ENCODE measurements around the gene BACH2. TPM values are rescaled to one million over a fixed set of nuclear protein-coding genes. Genes with fewer than 3 reads are reported as not detected.

Gene BACH2
- total and polyA plus RNA-seq, 5 donors, result 0.61 to 2.8 (median 1.5) TPM

DNA sequence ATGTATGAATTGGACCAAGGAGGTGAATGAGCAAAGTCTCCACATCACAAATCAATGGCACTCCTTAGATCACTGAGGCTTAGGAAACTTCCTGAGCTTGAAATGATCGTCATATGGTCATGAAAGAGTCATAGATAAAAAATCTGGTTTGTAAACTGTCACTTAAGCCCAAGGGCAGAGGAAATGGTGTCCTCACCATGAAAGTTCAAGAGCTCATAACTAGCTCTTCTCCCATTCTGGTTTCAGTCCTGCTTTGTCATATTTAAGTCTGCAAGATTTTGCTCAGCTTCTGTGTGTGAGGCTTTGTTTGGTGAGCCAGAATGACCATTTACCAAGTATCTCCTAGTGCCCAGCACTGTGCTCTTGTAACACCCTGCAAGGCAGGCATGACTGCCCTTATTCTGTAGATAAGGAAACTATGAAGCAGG lies 341.9 kb downstream of the BACH2 start:
- DNase-seq (no peak), ATAC-seq (no peak)
- H3K27ac ChIP-seq (ENCODE audit: low read length), result no peak overlapping the region
- H3K4me3 ChIP-seq (ENCODE audit: low read length), result no peak overlapping the region
- no peaks in the 10 kb centered on the region for H3K9me3 ChIP-seq (ENCODE audit: control insufficient read depth, low read length)
- 79% methylated on average over 1 of the region's 1 CpG for WGBS
- no peaks in the 10 kb centered on the region for H3K27me3 ChIP-seq (ENCODE audit: control insufficient read depth, insufficient read depth)
- H3K4me1 ChIP-seq (ENCODE audit: control insufficient read depth, insufficient read depth, low read length), result no peaks in the 10 kb centered on the region
- intact Hi-C loops (cut with DNase I), result no loop called here

- no peak for ATAC-seq
- DNase-seq, result no peak
- H3K4me3 ChIP-seq (ENCODE audit: low read length), result no peak overlapping the region
- no peak overlapping the region for H3K27ac ChIP-seq (ENCODE audit: low read length)
- WGBS, result 76% methylated on average over 4 of the region's 4 CpGs
- no peaks in the 10 kb centered on the region for H3K9me3 ChIP-seq (ENCODE audit: control insufficient read depth, low read length)
- no peaks in the 10 kb centered on the region for H3K27me3 ChIP-seq (ENCODE audit: control insufficient read depth, insufficient read depth)
- H3K4me1 ChIP-seq (ENCODE audit: control insufficient read depth, insufficient read depth, low read length), result no peaks in the 10 kb centered on the region
- intact Hi-C loops (cut with DNase I), result no loop called here
Observed at GRCh38 chr6:89952686-89953085, 344.0 kb downstream of the BACH2 start.

GRCh38 chr6:89952105-89952671 lies 344.5 kb downstream of the BACH2 start:
- intact Hi-C loops (cut with DNase I), result no loop called here
- Histone ChIP-seq H3K27ac (ENCODE audit: low read length) (no peak overlapping the region), H3K27me3 (ENCODE audit: control insufficient read depth, insufficient read depth) (no peaks in the 10 kb centered on the region), H3K4me1 (ENCODE audit: control insufficient read depth, insufficient read depth, low read length) (no peaks in the 10 kb centered on the region), H3K4me3 (ENCODE audit: low read length) (no peak overlapping the region), H3K9me3 (ENCODE audit: control insufficient read depth, low read length) (no peaks in the 10 kb centered on the region)
- ATAC-seq (no peak), DNase-seq (no peak)
- WGBS, result 50% methylated on average over 6 of the region's 6 CpGs

GRCh38 chr6:89951574-89952104 lies 345.0 kb downstream of the BACH2 start:
- intact Hi-C loops (cut with DNase I), result no loop called here
- Histone ChIP-seq H3K4me3 (ENCODE audit: low read length) (no peak overlapping the region), H3K9me3 (ENCODE audit: control insufficient read depth, low read length) (no peaks in the 10 kb centered on the region), H3K27me3 (ENCODE audit: control insufficient read depth, insufficient read depth) (no peaks in the 10 kb centered on the region), H3K27ac (ENCODE audit: low read length) (no peak overlapping the region), H3K4me1 (ENCODE audit: control insufficient read depth, insufficient read depth, low read length) (no peaks in the 10 kb centered on the region)
- 64% methylated on average over 15 of the region's 15 CpGs for WGBS
- ATAC-seq, result peak; percentile 13 to 47
- DNase-seq, result no peak

- ATAC-seq (peak; percentile 29 to 43), DNase-seq (no peak)
- Histone ChIP-seq H3K9me3 (ENCODE audit: control insufficient read depth, low read length) (no peaks in the 10 kb centered on the region), H3K27ac (ENCODE audit: low read length) (no peak overlapping the region), H3K27me3 (ENCODE audit: control insufficient read depth, insufficient read depth) (no peaks in the 10 kb centered on the region), H3K4me1 (ENCODE audit: control insufficient read depth, insufficient read depth, low read length) (no peaks in the 10 kb centered on the region), H3K4me3 (ENCODE audit: low read length) (no peak overlapping the region)
- WGBS, result 81% methylated on average over 15 of the region's 15 CpGs
- intact Hi-C loops (cut with DNase I), result no loop called here
Observed at GRCh38 chr6:89950879-89951391, 345.7 kb downstream of the BACH2 start.

DNA sequence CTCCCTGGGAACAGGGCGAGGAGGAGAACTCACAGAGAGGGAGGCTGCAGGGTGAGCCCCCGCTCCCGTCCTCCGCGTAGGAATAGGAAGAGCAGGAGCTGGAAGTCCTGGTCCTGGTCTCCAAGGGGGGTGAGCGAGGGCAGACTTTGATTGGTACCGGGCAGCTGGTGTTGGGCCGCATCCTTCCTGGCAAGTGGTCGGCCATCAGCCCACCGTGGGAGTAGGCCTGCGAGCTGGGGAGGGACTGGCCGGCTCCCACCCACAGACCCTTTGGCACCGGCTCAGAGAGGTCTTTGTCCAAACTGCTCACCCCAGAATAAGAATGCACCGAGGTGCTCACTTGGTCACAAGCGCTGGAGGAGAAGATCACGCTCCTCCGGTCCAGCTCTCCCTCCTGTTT lies 346.2 kb downstream of the BACH2 start:
- peak in 1 of 2 donors; percentile 23 for ATAC-seq
- H3K9me3 ChIP-seq (ENCODE audit: control insufficient read depth, low read length), result no peaks in the 10 kb centered on the region
- 89% methylated on average over 17 of the region's 17 CpGs for WGBS
- H3K27ac ChIP-seq (ENCODE audit: low read length), result no peak overlapping the region
- no peak for DNase-seq
- no peak overlapping the region for H3K4me3 ChIP-seq (ENCODE audit: low read length)
- intact Hi-C loops (cut with DNase I), result no loop called here
- no peaks in the 10 kb centered on the region for H3K27me3 ChIP-seq (ENCODE audit: control insufficient read depth, insufficient read depth)
- H3K4me1 ChIP-seq (ENCODE audit: control insufficient read depth, insufficient read depth, low read length), result no peaks in the 10 kb centered on the region

DNA sequence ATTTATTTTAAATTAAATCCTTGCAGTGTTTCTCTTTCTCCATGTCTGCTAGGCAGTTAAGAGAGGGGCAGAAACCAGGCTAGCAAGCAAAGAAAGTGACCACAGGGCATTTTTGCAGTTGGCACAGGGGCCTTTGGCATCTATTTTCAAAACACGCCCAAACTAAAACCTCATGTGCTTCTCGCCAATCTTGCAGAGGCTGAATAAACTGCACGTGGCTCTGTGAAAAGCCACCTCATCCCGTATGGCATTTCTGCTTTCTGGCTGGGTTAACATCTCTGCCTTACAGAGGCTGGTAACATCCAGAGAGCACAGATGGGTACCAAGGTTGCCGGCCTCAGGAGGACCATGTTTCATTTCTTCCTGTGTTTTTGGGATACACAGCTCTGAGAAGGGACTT lies 347.8 kb downstream of the BACH2 start:
- DNase-seq (no peak), ATAC-seq (no peak)
- H3K4me1 ChIP-seq (ENCODE audit: control insufficient read depth, insufficient read depth, low read length), result no peaks in the 10 kb centered on the region
- no peak overlapping the region for H3K4me3 ChIP-seq (ENCODE audit: low read length)
- intact Hi-C loops (cut with DNase I), result no loop called here
- 90% methylated on average over 5 of the region's 5 CpGs for WGBS
- no peak overlapping the region for H3K27ac ChIP-seq (ENCODE audit: low read length)
- H3K9me3 ChIP-seq (ENCODE audit: control insufficient read depth, low read length), result no peaks in the 10 kb centered on the region
- H3K27me3 ChIP-seq (ENCODE audit: control insufficient read depth, insufficient read depth), result no peaks in the 10 kb centered on the region

DNA sequence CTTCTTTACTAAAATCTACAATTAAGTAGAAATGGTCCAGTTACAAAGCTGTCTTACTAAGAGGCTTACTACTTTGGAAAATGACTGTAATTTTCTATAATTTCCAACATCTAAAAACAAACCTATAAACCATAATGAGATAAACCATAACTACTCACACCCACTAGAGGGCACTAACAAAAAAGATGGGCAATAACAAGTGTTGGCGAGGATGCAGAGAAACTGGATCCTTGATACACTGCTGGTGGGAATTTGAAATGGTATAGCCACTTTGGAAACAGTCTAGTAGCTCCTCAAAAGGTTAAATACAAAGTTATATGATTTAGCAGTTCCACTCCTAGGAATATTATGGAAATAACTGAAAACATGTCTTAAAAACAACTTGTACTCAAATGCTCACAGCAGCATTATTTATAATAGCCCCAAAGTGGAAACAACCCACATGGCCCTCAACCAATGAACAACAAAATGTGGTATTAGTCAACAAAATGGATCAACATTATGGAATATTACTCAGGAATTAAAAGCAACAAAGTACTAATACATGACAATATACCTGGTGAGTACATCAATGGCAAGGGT lies 351.7 kb downstream of the BACH2 start:
- no peak for DNase-seq
- no peaks in the 10 kb centered on the region for H3K9me3 ChIP-seq (ENCODE audit: control insufficient read depth, low read length)
- 93% methylated on average over 1 of the region's 1 CpG for WGBS
- no peaks in the 10 kb centered on the region for H3K4me1 ChIP-seq (ENCODE audit: control insufficient read depth, insufficient read depth, low read length)
- intact Hi-C loops (cut with DNase I), result loop anchor here in 2 of 4 donors (5.0 kb wide), 2 partner anchors 532 to 537 kb away; no protein-coding TSS in a partner anchor
- no peak overlapping the region for H3K27ac ChIP-seq (ENCODE audit: low read length)
- ATAC-seq, result no peak
- no peaks in the 10 kb centered on the region for H3K27me3 ChIP-seq (ENCODE audit: control insufficient read depth, insufficient read depth)
- no peak overlapping the region for H3K4me3 ChIP-seq (ENCODE audit: low read length)

GRCh38 chr6:89944181-89944755 lies 352.4 kb downstream of the BACH2 start:
- Histone ChIP-seq H3K9me3 (ENCODE audit: control insufficient read depth, low read length) (no peaks in the 10 kb centered on the region), H3K27ac (ENCODE audit: low read length) (no peak overlapping the region), H3K4me3 (ENCODE audit: low read length) (no peak overlapping the region), H3K4me1 (ENCODE audit: control insufficient read depth, insufficient read depth, low read length) (no peaks in the 10 kb centered on the region), H3K27me3 (ENCODE audit: control insufficient read depth, insufficient read depth) (no peaks in the 10 kb centered on the region)
- intact Hi-C loops (cut with DNase I), result loop anchor here in 2 of 4 donors (5.0 kb wide), 2 partner anchors 533 to 538 kb away; no protein-coding TSS in a partner anchor
- ATAC-seq (no peak), DNase-seq (no peak)
- WGBS, result 90% methylated on average over 4 of the region's 4 CpGs

GRCh38 chr6:89942601-89943000 lies 354.0 kb downstream of the BACH2 start:
- ATAC-seq (no peak), DNase-seq (no peak)
- intact Hi-C loops (cut with DNase I), result loop anchor here in 3 of 4 donors (2.0 to 5.0 kb wide), 3 partner anchors 535 to 540 kb away; no protein-coding TSS in a partner anchor
- no peaks in the 10 kb centered on the region for H3K9me3 ChIP-seq (ENCODE audit: control insufficient read depth, low read length)
- H3K27me3 ChIP-seq (ENCODE audit: control insufficient read depth, insufficient read depth), result no peaks in the 10 kb centered on the region
- WGBS, result 95% methylated on average over 8 of the region's 8 CpGs
- H3K27ac ChIP-seq (ENCODE audit: low read length), result no peak overlapping the region
- no peak overlapping the region for H3K4me3 ChIP-seq (ENCODE audit: low read length)
- H3K4me1 ChIP-seq (ENCODE audit: control insufficient read depth, insufficient read depth, low read length), result no peaks in the 10 kb centered on the region

Measured in right cardiac atrium (tissue), 5 donors.